SKM-1 (cell line): ENCODE data around the gene ERCC6L2.

ENCODE experiments used
- DNase-seq: peaks from one replicate; lab custom pipeline; 2025; ENCODE audit not compliant: unreplicated experiment; lab: John Stamatoyannopoulos, UW

Gene ERCC6L2

GRCh38 chr9:95875305-95876137 is at the start of gene ERCC6L2:
ERCC6L2 (plus strand) TSS chr9:95875691; CDS start chr9:95876039, 348 bp downstream.
- DNase-seq = peak; percentile 67

- DNase-seq = no peak
Observed at GRCh38 chr9:95826183-95826838, 49.2 kb upstream of the ERCC6L2 start.

DNA sequence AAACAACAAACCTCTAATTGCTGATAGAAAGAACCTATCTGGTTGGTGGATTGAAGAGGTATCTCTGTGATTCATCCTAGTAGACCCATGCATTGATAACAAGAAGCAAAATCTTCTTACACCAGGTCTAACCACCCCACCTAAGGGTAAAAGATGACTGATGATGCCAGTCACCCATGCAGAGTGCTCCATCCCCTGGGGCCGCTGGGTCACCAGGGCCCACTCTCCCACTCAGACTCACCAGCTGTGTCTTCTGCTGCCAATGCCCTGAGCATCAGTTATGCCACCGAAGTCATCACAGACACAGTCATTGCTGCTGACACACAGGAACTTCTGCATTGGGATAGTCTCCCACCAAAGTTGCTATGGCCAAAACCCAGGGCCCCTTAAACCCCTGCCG is 44.7 kb upstream of the ERCC6L2 start:
- DNase-seq = no peak

DNA sequence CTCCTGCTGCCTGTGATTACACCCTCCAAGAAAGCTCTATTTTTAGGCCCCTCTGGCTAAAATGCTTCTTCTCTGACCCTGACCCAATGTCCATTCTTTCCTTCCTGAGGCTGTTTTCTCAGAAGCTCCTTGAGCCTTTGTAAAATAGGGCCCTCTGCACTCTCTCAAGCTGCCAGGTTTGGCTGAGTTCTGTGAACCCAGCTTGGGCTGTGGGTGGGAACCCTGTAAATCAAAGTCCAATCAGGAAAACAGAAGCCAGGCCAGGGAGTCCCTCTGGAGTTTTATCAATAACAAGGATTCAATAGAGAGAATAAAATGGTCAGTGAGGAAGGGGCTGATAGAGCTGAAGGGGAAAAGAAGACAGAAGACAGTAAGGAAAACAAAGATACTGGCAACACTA is 43.7 kb upstream of the ERCC6L2 start:
- DNase-seq = no peak

DNA sequence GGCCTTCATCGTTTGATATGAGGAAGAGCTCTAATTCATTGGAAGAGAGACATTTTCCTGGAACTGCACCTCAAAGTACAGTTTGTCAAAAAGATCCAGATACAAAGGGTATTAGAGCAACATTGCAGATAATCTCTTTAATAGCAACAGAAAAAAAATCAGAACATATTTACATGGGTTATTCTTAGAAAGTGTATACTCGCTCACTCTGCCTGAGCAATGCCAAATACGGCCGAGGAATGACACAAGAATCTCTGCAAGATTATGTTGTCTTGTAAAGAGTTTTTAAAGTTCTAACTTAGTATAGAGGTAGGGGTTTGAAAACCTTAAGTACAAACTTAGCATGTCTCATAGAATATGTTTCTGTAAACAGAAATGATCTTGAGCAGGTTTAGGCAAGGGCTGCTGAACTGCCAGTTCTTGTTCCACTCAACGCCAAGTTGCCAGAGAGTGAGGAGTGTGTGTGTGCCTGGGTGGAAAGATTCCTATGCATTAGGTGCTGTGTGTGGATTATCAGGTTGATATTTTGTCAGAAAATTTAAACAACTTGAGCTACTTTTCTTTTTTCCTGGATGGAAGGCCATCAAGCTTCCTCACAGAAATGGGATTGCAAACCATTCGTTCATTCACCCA is 41.8 kb upstream of the ERCC6L2 start:
- DNase-seq = no peak

DNA sequence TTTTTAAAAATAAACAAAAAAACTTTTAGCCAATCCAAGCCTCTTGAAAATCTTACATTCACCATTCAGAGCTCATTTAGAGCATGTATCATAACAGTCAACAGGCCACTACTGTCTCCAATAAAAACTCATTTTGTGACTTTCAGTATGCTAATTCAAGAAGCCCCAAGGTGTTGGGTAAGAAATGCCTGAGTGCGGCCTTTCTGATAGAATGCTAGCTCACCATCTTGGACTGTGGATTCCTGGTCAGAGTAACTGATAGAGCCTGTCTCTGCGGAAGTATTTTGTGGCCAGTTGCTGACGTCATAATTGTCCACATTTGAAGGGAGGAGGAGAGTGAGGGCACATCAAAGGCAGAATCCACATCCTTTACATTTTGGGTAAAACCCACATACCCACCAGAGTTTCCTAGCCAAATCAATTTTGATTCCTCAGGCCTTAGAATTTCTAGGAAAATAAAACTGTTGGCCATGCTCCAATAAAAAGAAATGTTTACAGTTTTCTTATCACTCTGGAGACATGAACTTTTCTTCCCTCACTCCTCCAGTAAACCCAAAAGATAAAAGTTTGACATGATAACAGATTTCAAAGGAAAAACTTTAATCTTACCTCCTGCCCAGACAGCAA is 41.1 kb upstream of the ERCC6L2 start:
- no peak for DNase-seq

- no peak for DNase-seq
Observed at GRCh38 chr9:95835393-95835792, 40.1 kb upstream of the ERCC6L2 start.

DNA sequence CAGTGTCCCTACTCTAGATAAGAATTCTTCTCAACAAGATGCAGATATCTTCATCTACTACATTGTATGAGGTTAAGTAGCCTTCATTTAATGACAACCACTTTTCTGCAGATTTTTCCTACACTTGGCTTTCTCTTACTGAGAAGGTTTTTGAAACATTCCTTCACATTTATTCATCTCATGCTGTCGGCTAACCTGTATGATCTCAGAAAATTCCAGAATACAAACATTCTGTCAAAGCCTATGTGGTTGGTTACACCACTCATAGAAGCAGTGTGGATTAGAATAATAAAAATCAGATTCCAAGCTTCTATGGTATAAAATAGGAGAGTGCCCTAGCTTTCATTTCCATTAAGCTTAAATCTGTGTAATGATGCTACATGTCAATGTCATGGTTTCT is 39.4 kb upstream of the ERCC6L2 start:
- no peak for DNase-seq

DNA sequence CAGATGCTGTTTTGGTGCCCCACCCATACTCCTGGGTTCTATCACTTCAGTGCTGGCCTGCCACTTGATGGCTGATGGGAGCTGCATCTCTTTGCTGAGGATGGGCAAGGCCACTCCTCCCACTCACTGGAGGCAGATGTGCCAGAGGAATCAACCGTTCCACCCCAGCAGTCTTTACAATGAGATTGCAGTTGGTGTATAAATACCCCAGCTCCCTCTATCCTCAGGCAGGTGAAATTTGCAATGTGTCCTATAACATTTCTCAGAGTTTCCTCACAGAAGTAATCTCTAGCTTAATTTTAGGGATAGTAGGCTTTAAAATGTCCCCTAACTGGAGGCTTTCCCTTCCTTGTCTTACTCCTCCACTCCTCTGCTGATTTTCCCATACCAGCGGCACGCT is 36.5 kb upstream of the ERCC6L2 start:
- no peak for DNase-seq

- no peak for DNase-seq
Observed at GRCh38 chr9:95840074-95840473, 35.4 kb upstream of the ERCC6L2 start.

DNA sequence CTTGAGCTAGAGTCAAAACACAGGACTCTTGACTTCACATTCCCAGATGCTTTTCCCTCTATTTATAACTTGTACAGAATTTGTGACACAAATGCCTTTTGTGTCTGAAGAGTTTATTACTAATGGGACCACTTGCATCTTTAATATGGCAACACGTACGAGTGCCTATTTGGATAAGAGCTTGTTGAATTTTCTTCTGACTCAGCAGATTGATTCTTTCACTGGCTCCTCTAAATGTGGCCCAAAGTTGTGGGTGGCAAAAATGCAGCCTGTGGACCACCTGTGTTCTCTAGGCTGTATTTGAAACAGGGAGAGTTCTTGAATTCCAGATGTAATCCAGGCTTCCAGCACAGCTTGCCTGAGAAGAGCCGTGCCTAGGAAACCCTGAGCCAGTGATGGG is 34.1 kb upstream of the ERCC6L2 start:
- DNase-seq = no peak

DNA sequence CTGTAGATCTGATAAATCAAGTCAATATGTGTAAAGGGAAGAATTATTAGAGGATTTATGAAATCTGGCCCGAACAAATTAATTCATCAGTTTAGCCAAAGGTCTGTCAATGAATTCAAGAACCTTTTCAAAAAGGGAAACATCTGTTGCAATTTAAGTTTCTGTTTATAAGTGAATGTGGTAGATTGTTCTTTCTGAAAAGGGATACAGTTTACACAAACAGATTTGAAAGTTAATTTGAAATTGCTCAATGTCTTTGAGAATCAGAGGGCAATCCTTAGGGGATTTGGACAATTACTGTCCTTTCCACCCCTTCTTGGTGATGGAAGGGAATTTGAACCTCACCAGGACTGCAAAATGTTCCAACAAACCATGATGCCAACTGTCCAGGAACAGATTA is 29.7 kb upstream of the ERCC6L2 start:
- DNase-seq = no peak

DNA sequence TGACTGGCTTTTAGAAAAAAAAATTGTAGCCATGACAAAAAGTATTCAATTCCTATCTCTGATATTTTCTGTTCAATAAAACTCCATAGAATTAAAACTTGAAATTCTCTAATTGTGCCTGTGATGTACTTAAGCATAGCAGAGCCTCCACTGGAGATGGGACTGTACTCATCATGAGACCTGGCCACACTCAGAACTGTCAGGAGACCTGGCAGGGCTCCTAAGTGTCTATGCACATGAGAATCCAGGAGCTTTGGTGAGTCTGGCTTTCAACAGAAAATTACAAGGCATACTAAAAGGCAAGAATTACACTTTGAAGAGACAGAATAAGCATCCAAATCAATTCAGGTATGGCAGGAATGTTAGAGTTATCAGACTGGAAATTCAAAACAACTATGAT is 26.7 kb upstream of the ERCC6L2 start:
- DNase-seq = no peak

GRCh38 chr9:95852059-95853032 is 23.1 kb upstream of the ERCC6L2 start:
- DNase-seq = no peak

GRCh38 chr9:95854386-95855020 is 21.0 kb upstream of the ERCC6L2 start:
- DNase-seq = no peak

DNA sequence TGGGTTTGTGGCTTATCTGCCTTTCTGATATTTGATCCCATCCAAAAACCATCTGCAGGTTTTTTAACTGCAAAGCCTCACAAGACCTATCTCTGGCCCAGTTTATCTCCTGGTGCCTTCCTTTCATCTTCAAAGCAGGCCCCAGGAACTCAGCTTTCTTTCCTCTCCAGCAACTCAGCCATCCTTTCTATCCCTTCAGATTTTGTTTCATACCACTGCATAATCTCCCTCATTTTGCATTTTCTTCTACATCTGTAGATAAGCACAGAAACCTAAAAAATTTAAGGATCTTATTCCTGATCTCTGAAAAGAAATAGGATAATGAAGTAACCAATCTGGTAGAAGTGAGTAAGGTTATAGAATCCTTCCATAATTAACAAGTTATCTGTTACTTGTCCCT is 19.5 kb upstream of the ERCC6L2 start:
- no peak for DNase-seq

DNA sequence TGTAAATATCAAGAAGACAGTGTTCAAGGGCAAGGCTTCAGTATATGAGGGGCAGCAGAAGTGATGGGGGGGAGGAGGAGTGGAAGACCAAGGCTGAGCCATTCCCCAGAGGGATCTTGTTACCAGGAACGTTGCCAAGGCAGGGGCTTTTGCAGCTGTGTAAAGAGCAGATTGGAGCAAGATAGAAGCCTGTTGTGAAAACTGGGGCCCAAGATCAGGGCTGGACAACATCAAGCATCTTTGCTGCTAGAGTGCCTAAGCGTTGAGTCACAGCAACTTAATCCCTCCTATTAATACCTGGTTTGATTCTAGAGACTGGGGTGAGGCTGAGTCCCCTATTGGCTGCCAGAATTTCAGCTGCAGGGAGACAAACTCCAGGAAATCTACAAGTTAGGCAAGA is 18.4 kb upstream of the ERCC6L2 start:
- DNase-seq = no peak

DNA sequence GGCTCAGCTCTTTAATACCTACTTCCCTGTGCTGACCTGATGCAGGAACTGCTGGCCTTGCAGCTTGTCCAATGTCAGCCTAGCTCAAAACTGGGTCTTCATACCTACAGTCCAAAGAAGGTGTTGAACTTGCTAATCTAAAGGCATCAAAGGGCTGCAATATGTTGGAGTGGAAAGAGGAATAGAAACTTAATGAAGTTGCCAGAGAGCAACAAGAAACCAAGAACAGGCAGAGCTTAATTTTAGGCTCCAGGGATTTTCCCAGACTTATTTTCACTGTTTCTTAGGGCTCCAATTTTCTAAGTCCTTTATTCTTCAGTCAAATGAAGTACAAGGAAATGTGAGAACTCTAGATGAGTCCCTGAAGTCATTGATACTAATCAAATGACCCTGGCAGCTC is 17.6 kb upstream of the ERCC6L2 start:
- no peak for DNase-seq

GRCh38 chr9:95862343-95862742 is 13.1 kb upstream of the ERCC6L2 start:
- DNase-seq = no peak
